VCaP (cell line): ENCODE measurements around the gene ITGB6.

Experiments
- H3K27ac ChIP-seq: fragments of 450-650 bp; 2 replicates; pipeline ENCODE4 v1.5.1; 2017
- CTCF ChIP-seq: fragments of 450-650 bp; conservative IDR thresholded peaks from 2 replicates; pipeline ENCODE4 v1.5.1; 2017; ENCODE audit warnings: mild to moderate bottlenecking, moderate library complexity

ITGB6 gene

GRCh38 chr2:160141912-160142311 is 58.2 kb downstream of the ITGB6 start:
- no peak for TF ChIP-seq CTCF
- H3K27ac ChIP-seq: no peak overlapping the region

GRCh38 chr2:160141419-160141818 is 58.7 kb downstream of the ITGB6 start:
- no peak overlapping the region for H3K27ac ChIP-seq
- no peak for TF ChIP-seq CTCF

GRCh38 chr2:160140471-160140870 is 59.6 kb downstream of the ITGB6 start:
- H3K27ac ChIP-seq: no peak overlapping the region
- no peak for TF ChIP-seq CTCF

- TF ChIP-seq CTCF: no peak
- no peak overlapping the region for H3K27ac ChIP-seq
Measured at GRCh38 chr2:160139991-160140390, 60.1 kb downstream of the ITGB6 start.

- H3K27ac ChIP-seq: no peak overlapping the region
- TF ChIP-seq CTCF: no peak
Measured at GRCh38 chr2:160139350-160139749, 60.7 kb downstream of the ITGB6 start.

- no peak for TF ChIP-seq CTCF
- no peak overlapping the region for H3K27ac ChIP-seq
Measured at GRCh38 chr2:160138406-160138805, 61.7 kb downstream of the ITGB6 start.

GRCh38 chr2:160137464-160137863 is 62.6 kb downstream of the ITGB6 start:
- no peak for TF ChIP-seq CTCF
- H3K27ac ChIP-seq: no peak overlapping the region

GRCh38 chr2:160132761-160133160 is 67.3 kb downstream of the ITGB6 start:
- H3K27ac ChIP-seq: no peak overlapping the region
- no peak for TF ChIP-seq CTCF
